GM18951 (cell line): ENCODE results near the gene KCNJ1.

ENCODE experiments used
- POLR2A ChIP-seq: IDR thresholded peaks from 4 replicates; pipeline ENCODE4 v1.6.1; 2011; ENCODE audit warnings: mild to moderate bottlenecking; ENCODE audit not compliant: insufficient read length, insufficient read depth; ENCODE audit errors: extremely low read depth
- in situ Hi-C: fragments of 300-500 bp; cut with MboI; formaldehyde crosslinking; loops from one replicate; pipeline ENCODE4 v1.12.0; 2022; ENCODE audit warnings: low sequenced_read_pairs, mixed read lengths, inconsistent platforms; ENCODE audit not compliant: unreplicated experiment

Gene KCNJ1

DNA sequence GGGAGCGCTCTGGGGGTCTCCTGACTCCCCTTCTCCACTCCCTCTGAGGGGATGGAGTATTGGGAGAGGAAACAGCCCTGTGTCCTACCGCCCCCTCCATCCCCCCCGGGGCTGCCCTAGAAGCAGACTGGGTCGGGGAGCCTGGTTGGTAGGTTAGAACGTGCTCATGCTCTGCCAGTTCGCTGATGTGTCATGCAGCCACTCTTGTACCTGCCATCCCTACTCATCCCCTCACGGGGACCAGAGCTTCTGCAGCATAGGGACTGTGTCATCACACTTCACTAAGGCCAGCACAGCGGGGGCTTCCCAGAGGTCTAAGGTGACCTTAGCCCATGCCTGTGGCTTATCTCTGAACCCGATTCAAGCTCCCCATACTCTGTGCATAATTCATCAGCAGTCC is 4.7 kb downstream of the KCNJ1 start:
- in situ Hi-C loops, result no loop called here
- no peak for TF ChIP-seq POLR2A

GRCh38 chr11:128860571-128861361 is 6.3 kb downstream of the KCNJ1 start:
- in situ Hi-C loops, result no loop called here
- TF ChIP-seq POLR2A, result no peak

- no peak for TF ChIP-seq POLR2A
- in situ Hi-C loops, result no loop called here
Observed at GRCh38 chr11:128859563-128860441, 7.3 kb downstream of the KCNJ1 start.

DNA sequence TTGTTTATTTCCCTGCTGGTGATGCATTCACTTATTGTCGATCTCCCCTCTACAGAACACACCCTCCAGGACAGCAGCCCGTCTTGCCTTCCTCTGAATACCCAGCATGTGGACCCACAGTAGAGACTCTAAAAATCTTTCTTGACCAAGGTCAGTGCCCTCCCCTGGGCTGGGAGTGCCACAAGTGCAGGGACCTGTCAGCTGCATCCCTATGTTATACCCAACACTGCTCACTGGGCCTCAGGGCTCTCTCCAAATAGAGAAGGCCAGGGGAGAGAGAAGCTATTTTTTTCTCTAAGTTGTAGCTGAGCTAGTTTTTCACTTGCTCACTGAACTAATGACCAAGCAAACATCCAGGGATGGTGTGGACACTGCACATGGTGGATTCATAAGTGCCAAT is 9.8 kb downstream of the KCNJ1 start:
- in situ Hi-C loops, result no loop called here
- TF ChIP-seq POLR2A, result no peak

DNA sequence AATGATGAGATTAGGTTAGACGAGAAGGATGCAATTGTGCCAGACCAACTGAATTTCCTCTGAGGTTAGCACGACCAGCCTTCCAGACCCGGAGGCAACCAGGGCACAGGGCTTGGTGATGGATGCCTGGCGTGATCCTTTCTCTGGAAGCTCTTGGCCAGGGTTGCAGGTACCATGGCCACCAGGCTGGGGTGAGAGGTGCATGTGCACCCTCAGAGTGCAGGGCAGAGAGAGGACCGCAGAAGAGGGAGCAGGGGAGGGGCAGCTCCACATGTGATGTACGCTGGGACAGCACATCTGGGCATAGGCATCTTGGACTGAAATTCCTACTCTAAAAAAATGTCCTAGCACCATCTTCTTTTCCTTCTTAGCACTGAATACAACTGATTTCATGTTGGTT is 10.9 kb downstream of the KCNJ1 start:
- in situ Hi-C loops, result no loop called here
- no peak for TF ChIP-seq POLR2A

DNA sequence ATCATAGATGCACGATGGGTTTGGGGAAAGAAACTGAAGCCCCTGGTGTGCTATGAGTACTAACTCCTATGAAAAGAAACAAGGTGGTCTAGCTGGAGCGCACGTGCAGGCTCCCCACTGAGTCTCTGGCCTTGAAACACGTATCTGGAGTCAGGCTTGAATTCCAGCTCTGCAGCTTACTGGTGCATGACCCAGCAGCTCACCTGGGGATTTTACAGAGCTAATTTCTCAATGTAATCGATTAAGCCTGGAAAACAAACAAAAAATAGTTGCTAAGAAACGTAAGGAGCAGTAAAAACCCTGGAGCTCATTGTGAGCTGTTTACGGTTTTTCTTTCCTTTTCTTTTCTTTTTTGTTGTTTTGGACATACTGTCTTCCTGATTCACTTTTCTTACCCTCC is 12.3 kb downstream of the KCNJ1 start:
- TF ChIP-seq POLR2A, result no peak
- in situ Hi-C loops, result no loop called here

GRCh38 chr11:128853559-128853958 is 13.5 kb downstream of the KCNJ1 start:
- no peak for TF ChIP-seq POLR2A
- in situ Hi-C loops, result no loop called here

DNA sequence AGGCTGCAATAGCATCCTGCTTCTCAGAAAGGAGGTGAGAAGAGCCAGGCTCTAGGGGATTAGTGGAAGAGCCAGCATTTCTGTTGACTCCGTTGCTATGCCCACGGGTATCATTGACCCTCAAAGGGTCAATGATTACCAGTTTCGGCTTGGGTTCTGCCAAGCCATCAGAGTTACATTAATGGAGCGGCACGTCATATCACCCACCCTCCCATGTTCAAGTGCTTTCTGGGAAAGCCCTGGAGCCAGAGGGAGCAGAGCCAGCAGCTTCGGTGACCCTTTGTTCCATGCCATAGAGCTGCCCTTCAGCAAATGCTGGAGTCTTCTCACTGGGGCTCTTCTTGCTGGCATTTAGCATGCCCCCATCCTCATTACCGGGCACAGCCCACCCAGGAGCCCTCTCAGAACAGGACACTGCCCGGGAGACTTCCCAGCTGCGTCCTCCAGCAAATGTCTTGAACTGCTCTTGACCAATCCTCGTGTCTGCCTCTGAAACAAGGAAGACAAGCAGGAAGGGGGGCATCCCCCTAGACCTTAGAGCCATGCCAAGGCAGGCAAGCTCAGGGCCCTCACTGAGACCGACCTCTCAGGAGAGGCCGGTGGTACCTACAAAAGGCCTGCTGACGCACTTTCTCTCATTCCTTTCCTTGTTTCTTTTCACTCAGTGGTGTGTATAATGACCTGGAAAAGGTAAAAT is 14.6 kb downstream of the KCNJ1 start:
- TF ChIP-seq POLR2A, result no peak
- in situ Hi-C loops, result no loop called here

DNA sequence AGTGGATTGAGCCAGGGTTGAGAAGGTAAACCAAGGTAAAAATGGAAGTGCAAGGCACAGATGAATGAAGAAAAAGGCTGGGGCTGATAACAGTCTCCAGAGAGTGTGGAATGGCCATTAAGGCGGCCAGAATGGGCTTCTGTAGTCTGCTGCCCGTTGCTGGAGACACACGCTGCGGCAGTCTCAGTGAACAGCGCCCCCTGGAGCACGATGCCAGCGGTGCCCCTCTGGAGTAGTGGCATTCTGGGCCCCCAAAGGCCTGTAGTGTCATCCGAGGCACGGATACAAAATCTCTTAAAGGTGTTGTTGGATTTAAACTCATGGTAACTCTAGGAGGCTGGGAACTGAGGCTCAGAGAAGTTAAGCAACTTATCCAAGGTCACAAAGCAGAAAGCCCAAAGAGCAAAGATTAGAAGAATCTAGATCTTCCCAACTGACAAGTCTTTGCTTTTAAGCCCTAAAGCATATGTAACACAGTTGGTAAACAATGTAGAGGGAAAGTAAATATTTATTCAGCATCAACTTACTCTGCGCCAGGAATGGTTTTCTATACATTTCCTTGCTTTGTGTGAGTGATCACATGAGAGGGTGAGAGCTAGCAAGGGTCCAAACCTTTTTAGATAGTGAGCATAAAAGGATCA is 18.2 kb downstream of the KCNJ1 start:
- in situ Hi-C loops, result loop anchor here (25.0 kb wide), 1 partner anchor 562 kb away; no protein-coding TSS in a partner anchor
- TF ChIP-seq POLR2A, result no peak

- in situ Hi-C loops, result loop anchor here (25.0 kb wide), 1 partner anchor 560 kb away; no protein-coding TSS in a partner anchor
- no peak for TF ChIP-seq POLR2A
Observed at GRCh38 chr11:128846985-128847384, 20.1 kb downstream of the KCNJ1 start.

GRCh38 chr11:128845334-128845780 is 21.7 kb downstream of the KCNJ1 start:
- in situ Hi-C loops, result loop anchor here (25.0 kb wide), 1 partner anchor 558 kb away; no protein-coding TSS in a partner anchor
- no peak for TF ChIP-seq POLR2A

DNA sequence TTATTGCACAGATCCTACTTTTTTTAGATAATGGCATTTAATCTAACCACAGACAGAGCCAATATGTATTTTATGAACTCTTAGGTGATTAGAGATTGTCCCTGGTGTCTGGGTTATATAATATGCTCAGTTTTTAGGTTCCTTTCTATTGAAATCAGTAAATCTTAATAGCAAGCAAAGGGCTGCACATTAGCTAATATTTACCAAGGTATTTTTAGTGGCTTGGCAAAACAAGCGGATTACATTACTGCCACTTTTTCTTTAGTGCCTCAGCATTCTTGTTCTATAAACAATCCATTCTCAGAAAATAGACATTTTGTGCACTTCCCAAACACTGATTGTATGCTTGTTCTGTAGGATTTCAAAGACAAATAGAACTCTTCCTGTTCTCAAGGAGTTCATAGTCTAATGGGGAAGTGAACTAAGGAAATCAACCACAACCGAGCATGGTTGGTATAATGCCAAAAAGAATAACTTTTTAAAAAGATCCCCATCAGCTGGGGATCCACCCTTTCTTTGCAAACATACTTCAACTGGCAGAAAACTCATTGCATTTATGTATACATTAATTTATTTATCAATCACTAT is 23.8 kb downstream of the KCNJ1 start:
- in situ Hi-C loops, result loop anchor here (25.0 kb wide), 1 partner anchor 556 kb away; no protein-coding TSS in a partner anchor
- TF ChIP-seq POLR2A, result no peak

DNA sequence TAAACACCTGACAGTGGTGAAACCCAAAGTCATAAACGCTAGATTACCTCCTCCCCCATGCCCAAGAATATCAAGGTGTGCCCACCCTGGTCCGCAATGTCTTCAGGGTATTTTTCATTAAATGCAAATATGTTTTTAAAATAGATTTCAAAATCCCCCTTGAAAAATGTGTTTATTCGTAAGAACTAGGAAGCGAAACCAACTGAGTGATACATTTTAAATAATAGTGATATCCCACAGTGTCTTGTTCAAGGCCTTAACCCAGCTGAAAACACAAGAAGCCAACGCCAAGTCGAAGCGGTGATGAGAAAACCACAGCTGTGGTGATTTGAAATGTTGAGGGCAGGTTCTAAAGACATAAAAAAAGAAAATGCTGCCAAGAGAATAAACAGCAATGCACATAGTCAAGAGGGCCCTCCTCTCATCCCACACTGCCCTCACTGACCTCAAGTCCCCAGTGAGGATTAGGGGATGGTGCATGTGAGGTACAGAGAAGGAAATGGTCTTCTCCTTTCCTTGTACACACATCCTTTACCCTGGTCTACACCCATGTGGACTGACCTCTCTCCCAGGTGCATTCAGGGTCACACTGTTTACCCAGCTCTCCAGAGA is 25.5 kb downstream of the KCNJ1 start:
- in situ Hi-C loops, result loop anchor here (25.0 kb wide), 1 partner anchor 554 kb away; no protein-coding TSS in a partner anchor
- TF ChIP-seq POLR2A, result no peak
